Common myeloid progenitor, CD34-positive (primary cell): ENCODE measurements around the gene SMIM3.
"Not testable (repeated sequence)": the region's sequence is repeated elsewhere in the genome, so short reads cannot be mapped to it uniquely, and the experiment has no call there.

ENCODE experiments used
- CTCF ChIA-PET: fragments of 350-600 bp; sonication (Branson Sonifier 250); formaldehyde crosslinking; loops from one replicate; lab custom pipeline; 2021; ENCODE audit warnings: antibody characterized with exemption; lab: Charles Lee
- POLR2A ChIA-PET: fragments of 350-600 bp; sonication (Branson Sonifier 250); formaldehyde crosslinking; loops from one replicate; lab custom pipeline; 2021; ENCODE audit warnings: antibody characterized with exemption; lab: Charles Lee
- DNase-seq, 3 donors: peaks; one replicate each; pipeline versions ENCODE4 v3.0.0 to v3.0.0-alpha.2; 2013
- H3K27ac ChIP-seq, 2 experiments: 1 replicate in 1 of 2; 2 replicates in 1 of 2; pipeline ENCODE4 v1.7.0; 2013; ENCODE audit warnings: inconsistent platforms in 2 of 2, low read length in 2 of 2, mild to moderate bottlenecking in 2 of 2, low read depth in 1 of 2, moderate library complexity in 1 of 2; ENCODE audit not compliant: severe bottlenecking in 2 of 2, insufficient read depth in 1 of 2, poor library complexity in 1 of 2
- H3K27me3 ChIP-seq, 5 experiments: replicated peaks in 2 of 5; 1 replicate in 3 of 5; 2 replicates in 2 of 5; pipeline versions ENCODE4 v1.6.1 to v1.7.0; 2013; ENCODE audit warnings: low read length in 4 of 5, mild to moderate bottlenecking in 2 of 5, moderate library complexity in 2 of 5, inconsistent platforms in 1 of 5; ENCODE audit not compliant: insufficient read depth in 5 of 5, control insufficient read depth in 4 of 5
- H3K36me3 ChIP-seq, 4 experiments: 1 replicate in 2 of 4; 2 replicates in 2 of 4; pipeline versions ENCODE4 v1.6.1 to v1.7.0; 2013; ENCODE audit warnings: low read length in 3 of 4, control low read depth in 1 of 4, mild to moderate bottlenecking in 1 of 4; ENCODE audit not compliant: control insufficient read depth in 4 of 4, insufficient read depth in 4 of 4
- H3K4me1 ChIP-seq, 4 experiments: 1 replicate in 3 of 4; 2 replicates in 1 of 4; pipeline versions ENCODE4 v1.6.1 to v1.7.1; 2013; ENCODE audit warnings: low read length in 3 of 4, mild to moderate bottlenecking in 3 of 4, control low read depth in 1 of 4, inconsistent platforms in 1 of 4, moderate library complexity in 1 of 4; ENCODE audit not compliant: control insufficient read depth in 4 of 4, insufficient read depth in 4 of 4; ENCODE audit errors: control extremely low read depth in 1 of 4
- H3K4me3 ChIP-seq, 7 experiments: 1 replicate in 4 of 7; 2 replicates in 3 of 7; pipeline versions ENCODE4 v1.5.1 to v1.7.0; 2013; ENCODE audit warnings: mild to moderate bottlenecking in 7 of 7, low read length in 6 of 7, moderate library complexity in 6 of 7, inconsistent platforms in 2 of 7, low read depth in 2 of 7, control low read depth in 1 of 7; ENCODE audit not compliant: insufficient read depth in 4 of 7, control insufficient read depth in 1 of 7; ENCODE audit errors: extremely low read depth in 1 of 7
- H3K9me3 ChIP-seq, 5 experiments: 1 replicate in 4 of 5; 2 replicates in 1 of 5; pipeline versions ENCODE4 v1.6.1 to v1.7.1; 2013; ENCODE audit warnings: low read length in 4 of 5, mild to moderate bottlenecking in 2 of 5, inconsistent platforms in 1 of 5, low read depth in 1 of 5, moderate library complexity in 1 of 5; ENCODE audit not compliant: control insufficient read depth in 4 of 5, insufficient read depth in 2 of 5; ENCODE audit errors: control extremely low read depth in 1 of 5
- WGBS: methylation state at CpG from one replicate; pipeline ENCODE4 v1.1.5; 2013; ENCODE audit not compliant: insufficient coverage; 5-methylcytosine and 5-hydroxymethylcytosine counted together

The SMIM3 gene

GRCh38 chr5:150742455-150743141, 36.0 kb upstream of the SMIM3 start:
- DNase-seq: not testable (repeated sequence)

DNA sequence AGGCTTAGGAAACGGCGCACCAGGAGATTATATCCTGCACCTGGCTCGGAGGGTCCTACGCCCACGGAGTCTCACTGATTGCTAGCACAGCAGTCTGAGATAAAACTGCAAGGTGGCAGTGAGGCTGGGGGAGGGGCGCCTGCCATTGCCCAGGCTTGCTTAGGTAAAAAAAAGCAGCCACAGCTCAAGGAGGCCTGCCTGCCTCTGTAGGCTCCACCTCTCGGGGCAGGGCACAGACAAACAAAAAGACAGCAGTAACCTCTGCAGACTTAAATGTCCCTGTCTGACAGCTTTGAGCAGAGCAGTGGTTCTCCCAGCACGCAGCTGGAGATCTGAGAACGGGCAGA, 35.4 kb upstream of the SMIM3 start:
- H3K27ac ChIP-seq, DNase-seq, H3K27me3 ChIP-seq, H3K4me1 ChIP-seq, H3K9me3 ChIP-seq, POLR2A ChIA-PET, H3K4me3 ChIP-seq: not testable (repeated sequence)
- peaks cover 9 to 34% (median 17%) of the 10 kb centered on the region in 4 experiments for H3K36me3 ChIP-seq
- 95% methylated on average over 8 of the region's 9 CpGs for WGBS
- CTCF ChIA-PET: interaction anchor here (1.6 kb wide), 1 partner anchor 21 kb away, joined by 3 read pairs; no protein-coding TSS in a partner anchor

More at GRCh38 chr5:150742455-150743141, 36.0 kb upstream of the SMIM3 start:
- H3K27ac ChIP-seq, H3K9me3 ChIP-seq, H3K4me1 ChIP-seq, POLR2A ChIA-PET, H3K4me3 ChIP-seq, H3K27me3 ChIP-seq: not testable (repeated sequence)
- H3K36me3 ChIP-seq: peaks cover 10 to 39% (median 17%) of the 10 kb centered on the region in 4 experiments
- CTCF ChIA-PET: interaction anchor here (1.3 to 1.6 kb wide), 3 partner anchors 15 to 37 kb away, joined by 3 to 4 read pairs (median 4); partner anchors contain the start of gene SMIM3
- 100% methylated on average over 3 of the region's 18 CpGs for WGBS

DNA sequence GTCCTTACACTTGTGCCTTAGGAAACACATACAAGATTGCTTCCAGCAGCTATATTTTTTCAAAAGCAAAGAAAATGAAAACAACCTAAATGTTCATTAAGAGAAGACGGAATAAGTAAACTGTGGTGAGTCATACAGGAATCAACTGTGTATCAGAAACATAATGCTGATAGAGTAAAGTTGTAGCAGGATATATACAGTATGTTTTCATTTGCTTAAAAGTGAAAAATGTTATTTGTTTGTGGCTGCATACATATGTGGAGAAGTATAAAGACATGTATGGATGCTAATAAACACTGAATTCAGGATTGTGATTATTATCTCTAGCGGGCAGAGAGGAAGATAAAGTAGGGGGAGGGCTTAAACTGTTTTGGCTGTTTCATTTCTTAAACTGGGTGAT, 28.1 kb upstream of the SMIM3 start:
- no peak overlapping the region for H3K4me3 ChIP-seq
- peaks cover 2 to 48% (median 28%) of the 10 kb centered on the region in 4 experiments for H3K36me3 ChIP-seq
- H3K27me3 ChIP-seq: no peaks in the 10 kb centered on the region
- 50% methylated on average over 1 of the region's 2 CpGs for WGBS
- peak overlapping the region in 1 of 2 experiments; percentile 3 for H3K27ac ChIP-seq
- H3K4me1 ChIP-seq: peaks cover 0 to 8% (median 0%) of the 10 kb centered on the region in 4 experiments
- H3K9me3 ChIP-seq: no peaks in the 10 kb centered on the region
- ChIA-PET CTCF (interaction anchor here (1.0 to 1.8 kb wide), 4 partner anchors 9 to 14 kb away, joined by 3 to 5 read pairs (median 4); no protein-coding TSS in a partner anchor), POLR2A (no interaction called here)
- peak in 1 of 3 donors; percentile 29 for DNase-seq

DNA sequence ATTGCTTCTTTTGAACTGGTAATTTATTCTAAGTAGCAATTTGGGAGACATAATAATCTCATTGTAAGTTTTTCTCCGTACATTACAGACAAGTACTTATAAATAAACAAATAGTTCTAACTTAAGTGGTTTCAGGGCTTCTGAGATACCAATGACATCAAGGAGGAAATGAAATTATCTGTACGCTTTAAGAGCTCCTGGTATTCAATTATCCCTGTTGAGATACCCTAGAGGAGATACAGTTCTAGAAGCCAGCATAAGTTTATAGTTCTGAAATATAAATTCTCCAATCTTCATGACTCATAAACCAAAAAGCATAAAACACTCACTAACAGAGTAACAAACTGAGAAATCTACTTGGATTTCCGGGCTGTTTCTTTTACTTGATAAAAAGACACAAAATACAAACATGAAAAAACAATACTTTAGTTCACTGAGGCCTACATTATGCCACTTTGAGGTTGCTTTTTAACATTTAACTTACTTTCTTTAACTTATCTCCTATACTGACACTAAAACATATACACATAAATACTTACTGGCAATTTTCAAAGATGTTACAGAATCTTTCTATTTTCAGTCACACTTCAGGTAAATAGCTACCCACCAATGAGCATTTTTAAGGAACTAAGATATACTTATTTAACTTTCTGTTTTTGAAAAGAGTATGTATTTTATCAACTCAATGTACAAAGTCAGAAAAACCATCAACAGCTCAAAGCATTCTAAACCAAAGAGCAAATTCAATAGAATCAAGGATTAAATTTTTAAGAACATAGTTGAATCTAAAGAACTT, 27.3 kb upstream of the SMIM3 start:
- ChIA-PET CTCF (interaction anchor here (1.1 to 1.8 kb wide), 3 partner anchors 9 to 15 kb away, joined by 3 to 5 read pairs (median 3); no protein-coding TSS in a partner anchor), POLR2A (no interaction called here)
- Histone ChIP-seq H3K4me3 (no peak overlapping the region), H3K27ac (peak overlapping the region; percentile 3 to 50), H3K27me3 (no peaks in the 10 kb centered on the region), H3K9me3 (no peaks in the 10 kb centered on the region), H3K36me3 (peaks cover 2 to 53% (median 30%) of the 10 kb centered on the region in 4 experiments), H3K4me1 (peaks cover 0 to 8% (median 0%) of the 10 kb centered on the region in 4 experiments)
- 89% methylated on average over 1 of the region's 3 CpGs for WGBS
- no peak for DNase-seq

DNA sequence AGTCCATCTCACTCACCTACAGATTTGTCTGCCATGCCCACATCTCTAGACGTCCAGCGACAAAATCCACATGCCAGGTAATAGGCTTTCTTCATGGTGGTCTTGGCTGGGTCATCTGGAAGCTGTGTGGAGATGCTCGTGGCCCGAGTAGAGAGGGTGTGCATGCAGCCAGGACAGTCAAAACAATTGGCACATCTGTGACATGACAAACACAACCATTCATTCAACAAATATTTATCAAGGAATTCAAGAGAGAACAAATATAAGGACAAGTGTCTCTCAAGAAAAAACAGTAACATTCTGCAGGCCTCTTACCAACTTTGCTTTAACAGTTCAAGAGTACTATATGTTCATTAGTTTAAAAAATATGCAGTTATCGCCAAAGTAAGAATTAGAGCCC, 25.1 kb upstream of the SMIM3 start:
- Histone ChIP-seq H3K27me3 (no peaks in the 10 kb centered on the region), H3K27ac (no peak overlapping the region), H3K9me3 (no peaks in the 10 kb centered on the region), H3K4me3 (no peak overlapping the region), H3K36me3 (peaks cover 2 to 54% (median 30%) of the 10 kb centered on the region in 4 experiments), H3K4me1 (peaks cover 5 to 21% (median 11%) of the 10 kb centered on the region in 4 experiments)
- DNase-seq: no peak
- POLR2A ChIA-PET: no interaction called here
- CTCF ChIA-PET: interaction anchor here (1.3 to 3.1 kb wide), 4 partner anchors 25 to 45 kb away, joined by 4 to 14 read pairs (median 5); partner anchors contain the start of gene SMIM3
- WGBS: 90% methylated on average over 2 of the region's 5 CpGs

DNA sequence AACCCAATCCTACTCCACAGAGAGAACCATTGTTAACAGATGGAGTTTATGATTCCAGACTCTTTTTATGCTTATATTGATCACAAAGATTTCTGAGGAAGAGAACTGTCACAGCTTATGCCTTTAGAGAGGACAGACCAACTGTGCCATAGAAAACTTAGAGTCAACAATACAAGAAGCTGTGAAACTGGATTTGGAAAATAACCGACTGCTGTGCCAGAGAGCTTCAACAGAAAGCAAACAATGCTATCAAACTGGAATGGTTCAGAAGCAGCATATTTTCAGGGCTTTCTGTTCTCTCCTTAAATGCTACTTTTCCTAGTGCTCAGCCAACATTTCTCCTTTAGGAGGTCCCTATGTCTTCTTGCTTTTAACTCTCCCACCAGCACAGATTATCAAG, 24.7 kb upstream of the SMIM3 start:
- Histone ChIP-seq H3K27ac (no peak overlapping the region), H3K27me3 (no peaks in the 10 kb centered on the region), H3K4me1 (peaks cover 5 to 21% (median 11%) of the 10 kb centered on the region in 4 experiments), H3K9me3 (no peaks in the 10 kb centered on the region), H3K4me3 (no peak overlapping the region), H3K36me3 (peaks cover 2 to 53% (median 30%) of the 10 kb centered on the region in 4 experiments)
- CTCF ChIA-PET: interaction anchor here (1.3 to 3.1 kb wide), 4 partner anchors 25 to 45 kb away, joined by 4 to 14 read pairs (median 5); partner anchors contain the start of gene SMIM3
- POLR2A ChIA-PET: no interaction called here
- whole genome bisulfite sequencing: 100% methylated on average over 1 of the region's 1 CpG
- no peak for DNase-seq
